Activated CD8-positive, alpha-beta T cell treated with anti-CD3 and anti-CD28 coated beads, Interleukin-2, amount 10 ng/mL, durations not matched to agents 7 days and 5 days (primary cell): ENCODE results near the gene RPLP1. TPM values are rescaled to one million over a fixed set of nuclear protein-coding genes. Genes with fewer than 3 reads are reported as not detected.
"Not testable (repeated sequence)": the region's sequence is repeated elsewhere in the genome, so short reads cannot be mapped to it uniquely, and the experiment has no call there.

ENCODE experiments used
- ATAC-seq: fragments of 150-1000 bp; cut with Tn5 transposase; one replicate; pipeline ENCODE4 v1.10.0; 2021; ENCODE audit warnings: moderate library complexity
- CTCF ChIA-PET: fragments of 350-600 bp; sonication (Branson Sonifier 250); formaldehyde crosslinking; loops from one replicate; lab custom pipeline; 2021; ENCODE audit warnings: antibody characterized with exemption; lab: Charles Lee
- POLR2A ChIA-PET: fragments of 350-600 bp; sonication (Branson Sonifier 250); formaldehyde crosslinking; loops from one replicate; lab custom pipeline; 2021; ENCODE audit warnings: antibody characterized with exemption; lab: Charles Lee
- DNase-seq: peaks from one replicate; pipeline ENCODE4 v3.0.0-alpha.2; 2020
- H3K27ac Mint-ChIP-seq: one replicate; pipeline ENCODE4 v1.8.0; 2021; ENCODE audit warnings: mild to moderate bottlenecking, mixed read lengths
- H3K27me3 Mint-ChIP-seq: one replicate; pipeline ENCODE4 v1.8.0; 2021; ENCODE audit warnings: low read depth, mixed read lengths
- H3K36me3 Mint-ChIP-seq: one replicate; pipeline ENCODE4 v1.8.0; 2021; ENCODE audit warnings: low read depth, mixed read lengths
- H3K4me1 Mint-ChIP-seq: one replicate; pipeline ENCODE4 v1.8.0; 2021; ENCODE audit warnings: low read depth, mixed read lengths
- H3K4me3 Mint-ChIP-seq: one replicate; pipeline ENCODE4 v1.8.0; 2021; ENCODE audit warnings: mild to moderate bottlenecking, mixed read lengths
- H3K9me3 Mint-ChIP-seq: one replicate; pipeline ENCODE4 v1.8.0; 2022; ENCODE audit warnings: mixed read lengths; ENCODE audit not compliant: insufficient read depth
- total RNA-seq, 2 experiments: library from RNA; stranded (reverse); gene quantifications; one replicate each; pipeline ENCODE4 v1.2.3, GENCODE V29; 2021

Gene RPLP1
- total RNA-seq, 2 experiments from 2014 or later: 1,664 to 1,767 TPM

DNA sequence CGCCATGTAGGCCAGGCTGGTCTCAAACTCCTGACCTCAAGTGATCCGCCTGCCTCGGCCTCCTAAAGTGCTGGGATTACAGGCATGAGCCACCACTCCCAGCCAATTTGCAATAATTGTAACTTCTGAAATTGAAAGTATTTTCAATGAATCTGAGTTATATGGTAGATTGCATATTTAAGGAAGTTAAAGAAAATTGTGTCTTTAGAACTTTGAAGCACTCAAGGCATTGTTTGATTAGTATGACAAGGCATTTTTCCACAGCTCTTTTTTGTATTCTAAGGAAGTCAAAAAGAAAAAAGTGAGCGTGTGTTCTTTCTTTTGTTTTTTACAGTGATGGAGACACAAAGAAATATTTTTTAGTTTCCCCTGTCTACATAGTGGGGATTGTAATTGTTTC is 15.7 kb upstream of the RPLP1 start:
- H3K9me3 Mint-ChIP-seq: no peaks in the 10 kb centered on the region
- no peak overlapping the region for H3K27ac Mint-ChIP-seq
- no peaks in the 10 kb centered on the region for H3K4me1 Mint-ChIP-seq
- no peaks in the 10 kb centered on the region for H3K27me3 Mint-ChIP-seq
- H3K36me3 Mint-ChIP-seq: peaks cover 70% of the 10 kb centered on the region
- ChIA-PET POLR2A (interaction anchor here (1.4 kb wide), 1 partner anchor 16 kb away, joined by 6 read pairs; the partner anchor contains the start of gene RPLP1), CTCF (interaction anchor here (1.8 kb wide), 1 partner anchor 26 kb away, joined by 6 read pairs; no protein-coding TSS in a partner anchor)
- DNase-seq (no peak), ATAC-seq (no peak)
- H3K4me3 Mint-ChIP-seq: no peak overlapping the region

DNA sequence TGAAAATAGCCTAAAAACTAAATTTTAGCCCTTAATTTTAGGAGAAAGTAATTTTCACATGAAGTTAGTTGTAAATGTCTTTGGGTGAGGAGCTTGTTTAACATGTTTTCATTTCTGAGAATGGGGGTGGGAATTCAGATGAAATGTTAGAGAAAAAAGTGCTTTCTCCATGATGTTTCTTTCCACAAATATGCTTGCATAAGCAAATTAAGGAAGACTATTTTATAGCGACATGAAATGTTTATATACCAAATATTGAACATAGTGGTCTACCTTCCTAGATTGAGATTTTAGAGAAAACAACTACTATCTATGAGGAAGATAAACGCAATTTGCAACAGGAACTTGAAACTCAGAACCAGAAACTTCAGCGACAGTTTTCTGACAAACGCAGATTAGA is 13.0 kb upstream of the RPLP1 start:
- ATAC-seq (no peak), DNase-seq (no peak)
- Mint-ChIP-seq H3K36me3 (peaks cover 73% of the 10 kb centered on the region), H3K4me3 (no peak overlapping the region), H3K4me1 (peaks cover 9% of the 10 kb centered on the region), H3K27me3 (no peaks in the 10 kb centered on the region), H3K27ac (no peak overlapping the region), H3K9me3 (no peaks in the 10 kb centered on the region)
- POLR2A ChIA-PET: no interaction called here
- CTCF ChIA-PET: interaction anchor here (1.3 kb wide), 1 partner anchor 11 kb away, joined by 5 read pairs; no protein-coding TSS in a partner anchor

DNA sequence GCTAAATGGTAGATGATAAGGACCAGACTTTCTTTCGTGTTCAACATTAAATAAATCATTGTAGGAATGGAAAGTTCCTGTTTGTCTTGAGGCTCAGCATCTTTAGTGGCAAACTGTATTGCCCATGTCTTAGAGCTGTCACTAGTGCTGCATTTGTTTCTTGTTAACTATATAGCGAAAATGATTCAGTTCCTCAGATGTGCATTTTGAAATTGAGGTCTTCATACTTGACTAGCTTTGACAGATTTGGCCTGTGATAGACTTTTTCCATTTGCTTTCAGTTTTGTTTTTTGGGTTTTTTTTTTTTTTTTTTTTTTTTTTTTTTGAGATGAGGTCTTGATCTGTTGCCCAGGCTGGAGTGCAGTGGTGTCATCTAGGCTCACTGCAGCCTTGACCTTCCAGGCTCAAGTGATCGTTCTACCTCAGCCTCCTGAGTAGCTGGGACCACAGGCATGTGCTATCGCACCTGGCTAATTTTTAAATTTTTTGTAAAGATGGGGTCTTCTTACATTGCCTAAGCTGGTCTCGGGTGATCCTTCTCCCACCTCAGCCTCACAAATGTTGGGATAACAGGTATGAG is 9.5 kb upstream of the RPLP1 start:
- Mint-ChIP-seq H3K36me3 (peaks cover 80% of the 10 kb centered on the region), H3K4me3 (peak overlapping the region; percentile 14), H3K4me1 (peaks cover 9% of the 10 kb centered on the region), H3K27me3 (no peaks in the 10 kb centered on the region), H3K27ac (peak overlapping the region; percentile 61), H3K9me3 (no peaks in the 10 kb centered on the region)
- peak; percentile 72 for ATAC-seq
- DNase-seq: no peak
- ChIA-PET CTCF (interaction anchor here (0.9 kb wide), 1 partner anchor 30 kb away, joined by 3 read pairs; no protein-coding TSS in a partner anchor), POLR2A (interaction anchor here (1.6 kb wide), 1 partner anchor 9 kb away, joined by 11 read pairs; the partner anchor contains the start of gene RPLP1)

GRCh38 chr15:69444686-69445085 is 7.9 kb upstream of the RPLP1 start:
- ChIA-PET POLR2A (no interaction called here), CTCF (interaction anchor here (2.0 kb wide), 1 partner anchor 18 kb away, joined by 8 read pairs; no protein-coding TSS in a partner anchor)
- no peak overlapping the region for H3K27ac Mint-ChIP-seq
- peaks cover 9% of the 10 kb centered on the region for H3K4me1 Mint-ChIP-seq
- no peak for ATAC-seq
- no peak overlapping the region for H3K4me3 Mint-ChIP-seq
- no peaks in the 10 kb centered on the region for H3K9me3 Mint-ChIP-seq
- H3K36me3 Mint-ChIP-seq: peaks cover 76% of the 10 kb centered on the region
- no peak for DNase-seq
- H3K27me3 Mint-ChIP-seq: no peaks in the 10 kb centered on the region

GRCh38 chr15:69446953-69447352 is 5.7 kb upstream of the RPLP1 start:
- ChIA-PET CTCF (interaction anchor here (1.1 to 2.0 kb wide), 2 partner anchors 16 kb away, joined by 3 to 8 read pairs; no protein-coding TSS in a partner anchor), POLR2A (no interaction called here)
- no peaks in the 10 kb centered on the region for H3K9me3 Mint-ChIP-seq
- ATAC-seq (no peak), DNase-seq (no peak)
- H3K4me3 Mint-ChIP-seq: no peak overlapping the region
- H3K36me3 Mint-ChIP-seq: peaks cover 56% of the 10 kb centered on the region
- H3K4me1 Mint-ChIP-seq: peaks cover 18% of the 10 kb centered on the region
- no peaks in the 10 kb centered on the region for H3K27me3 Mint-ChIP-seq
- no peak overlapping the region for H3K27ac Mint-ChIP-seq

DNA sequence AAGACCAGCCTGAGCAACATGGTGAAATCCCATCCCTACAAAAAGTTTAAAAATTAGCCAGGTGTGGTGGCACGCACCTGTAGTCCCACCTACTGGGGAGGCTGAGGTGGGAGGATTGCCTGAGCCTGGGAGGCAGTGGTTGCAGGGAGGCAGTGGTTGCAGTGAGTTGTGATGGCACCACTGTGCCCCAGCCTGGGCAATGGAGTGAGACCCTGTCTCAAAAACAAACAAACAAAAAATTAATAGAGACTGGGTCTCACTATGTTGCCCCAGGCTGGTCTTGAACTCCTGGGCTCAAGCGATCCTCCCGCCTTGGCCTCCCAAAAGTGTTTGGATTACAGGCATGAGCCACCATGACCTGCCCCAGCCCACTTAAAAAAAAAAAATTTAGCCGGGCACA is 2.4 kb upstream of the RPLP1 start:
- CTCF ChIA-PET: interaction anchor here (1.2 to 5.1 kb wide), 3 partner anchors 11 to 13 kb away, joined by 4 to 91 read pairs (median 5); no protein-coding TSS in a partner anchor
- H3K9me3 Mint-ChIP-seq, H3K27ac Mint-ChIP-seq, H3K27me3 Mint-ChIP-seq, H3K4me3 Mint-ChIP-seq, ATAC-seq, DNase-seq: not testable (repeated sequence)
- Mint-ChIP-seq H3K36me3 (peaks cover 53% of the 10 kb centered on the region), H3K4me1 (peaks cover 28% of the 10 kb centered on the region)
- POLR2A ChIA-PET: interaction anchor here (0.6 to 3.8 kb wide), 2 partner anchors 17 to 659 kb away, joined by 4 to 12 read pairs; no protein-coding TSS in a partner anchor

- no peak for DNase-seq
- peak overlapping the region; percentile 39 for H3K27ac Mint-ChIP-seq
- peak overlapping the region; percentile 99 for H3K4me3 Mint-ChIP-seq
- ChIA-PET POLR2A (interaction anchor here (0.6 to 3.8 kb wide), 10 partner anchors 8 to 660 kb away, joined by 3 to 83 read pairs (median 8); partner anchors contain the start of gene KIF23), CTCF (interaction anchor here (1.0 to 5.1 kb wide), 8 partner anchors 12 to 56 kb away, joined by 3 to 91 read pairs (median 4); partner anchors contain the start of gene KIF23)
- H3K4me1 Mint-ChIP-seq: peaks cover 37% of the 10 kb centered on the region
- ATAC-seq: no peak
- H3K27me3 Mint-ChIP-seq: no peaks in the 10 kb centered on the region
- H3K36me3 Mint-ChIP-seq: peaks cover 54% of the 10 kb centered on the region
- no peaks in the 10 kb centered on the region for H3K9me3 Mint-ChIP-seq
Measured at GRCh38 chr15:69450968-69451695, 1.5 kb upstream of the RPLP1 start.

GRCh38 chr15:69451951-69452691 is 497 bp upstream of the RPLP1 start:
- Mint-ChIP-seq H3K9me3 (no peaks in the 10 kb centered on the region), H3K4me1 (peaks cover 39% of the 10 kb centered on the region), H3K36me3 (peaks cover 54% of the 10 kb centered on the region), H3K27ac (peak overlapping the region; percentile 98), H3K27me3 (no peaks in the 10 kb centered on the region), H3K4me3 (peak overlapping the region; percentile 99)
- peak; percentile 36 for ATAC-seq
- ChIA-PET CTCF (interaction anchor here (1.0 to 5.1 kb wide), 7 partner anchors 11 to 57 kb away, joined by 3 to 91 read pairs (median 4); partner anchors contain the start of gene KIF23), POLR2A (interaction anchor here (0.6 to 3.8 kb wide), 24 partner anchors 9 to 1111 kb away, joined by 3 to 83 read pairs (median 4); partner anchors contain the start of gene KIF23)
- peak; percentile 36 for DNase-seq

DNA sequence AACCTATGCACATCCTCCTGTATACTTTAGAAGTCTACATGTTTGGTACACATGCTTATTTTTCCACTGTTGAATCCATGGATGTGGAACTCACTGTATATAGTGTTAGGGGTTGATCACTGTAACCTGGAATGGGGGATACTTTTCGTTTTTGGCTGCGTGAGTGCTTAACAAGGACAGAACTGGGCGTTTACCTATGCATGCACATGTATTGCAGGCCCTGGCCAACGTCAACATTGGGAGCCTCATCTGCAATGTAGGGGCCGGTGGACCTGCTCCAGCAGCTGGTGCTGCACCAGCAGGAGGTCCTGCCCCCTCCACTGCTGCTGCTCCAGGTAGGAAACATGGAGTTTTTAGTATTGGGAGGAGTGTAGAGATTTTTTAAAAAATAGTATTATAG is 2.3 kb downstream of the RPLP1 start:
- H3K36me3 Mint-ChIP-seq: peaks cover 54% of the 10 kb centered on the region
- ChIA-PET CTCF (interaction anchor here (4.2 to 5.1 kb wide), 2 partner anchors 8 to 12 kb away, joined by 41 to 91 read pairs; no protein-coding TSS in a partner anchor), POLR2A (interaction anchor here (2.6 to 3.8 kb wide), 2 partner anchors 7 to 13 kb away, joined by 9 to 83 read pairs; no protein-coding TSS in a partner anchor)
- H3K4me3 Mint-ChIP-seq: peak overlapping the region; percentile 99
- peaks cover 39% of the 10 kb centered on the region for H3K4me1 Mint-ChIP-seq
- H3K27ac Mint-ChIP-seq: peak overlapping the region; percentile 47
- ATAC-seq (no peak), DNase-seq (no peak)
- H3K27me3 Mint-ChIP-seq: no peaks in the 10 kb centered on the region
- no peaks in the 10 kb centered on the region for H3K9me3 Mint-ChIP-seq

- peaks cover 34% of the 10 kb centered on the region for H3K4me1 Mint-ChIP-seq
- peaks cover 54% of the 10 kb centered on the region for H3K36me3 Mint-ChIP-seq
- ChIA-PET CTCF (interaction anchor here (0.9 to 2.4 kb wide), 3 partner anchors 9 to 12 kb away, joined by 3 to 8 read pairs (median 4); no protein-coding TSS in a partner anchor), POLR2A (interaction anchor here (0.6 to 2.6 kb wide), 4 partner anchors 11 to 295 kb away, joined by 3 to 9 read pairs (median 3); no protein-coding TSS in a partner anchor)
- H3K4me3 Mint-ChIP-seq: peak overlapping the region; percentile 0
- no peaks in the 10 kb centered on the region for H3K27me3 Mint-ChIP-seq
- H3K9me3 Mint-ChIP-seq: no peaks in the 10 kb centered on the region
- ATAC-seq (no peak), DNase-seq (no peak)
- peak overlapping the region; percentile 11 for H3K27ac Mint-ChIP-seq
Measured at GRCh38 chr15:69456208-69457166, 3.9 kb downstream of the RPLP1 start.
